ENCODE data around the gene IRF2.

- TF ChIP-seq CTCF (IDR thresholded peaks at IDR 0.05; ENCODE audit: poor library complexity, severe bottlenecking) (no peak), EP300 (conservative IDR thresholded peaks at IDR 0.05; ENCODE audit: poor library complexity, severe bottlenecking) (no peak), EZH2 (IDR thresholded peaks at IDR 0.05; ENCODE audit: borderline replicate concordance, insufficient read depth, low read length, poor library complexity, severe bottlenecking) (no peak), TAF1 (IDR thresholded peaks at IDR 0.05; ENCODE audit: low read depth) (no peak), MXI1 (conservative IDR thresholded peaks at IDR 0.05; ENCODE audit: poor library complexity, severe bottlenecking) (no peak), RAD21 (conservative IDR thresholded peaks at IDR 0.05) (no peak), POLR2AphosphoS5 (IDR thresholded peaks at IDR 0.05) (no peak), REST (IDR thresholded peaks at IDR 0.05; ENCODE audit: borderline replicate concordance) (no peak)
Measured at GRCh38 chr4:184387351-184387750, 87.0 kb downstream of the IRF2 start.
